Stimulated activated CD8-positive, alpha-beta memory T cell treated with anti-CD3 and anti-CD28 coated beads, Interleukin-4, amount 100 ng/mL, for 4 hours (primary cell): ENCODE measurements around the gene ZFYVE28.

Source experiments
- DNase-seq, 2 donors: peaks; one replicate each; pipeline ENCODE4 v3.0.0-alpha.2; 2020; ENCODE audit warnings: low read depth in 2 of 2, low spot score in 1 of 2

Gene ZFYVE28

GRCh38 chr4:2306773-2307410, 111.6 kb downstream of the ZFYVE28 start:
- DNase-seq, result no peak

DNA sequence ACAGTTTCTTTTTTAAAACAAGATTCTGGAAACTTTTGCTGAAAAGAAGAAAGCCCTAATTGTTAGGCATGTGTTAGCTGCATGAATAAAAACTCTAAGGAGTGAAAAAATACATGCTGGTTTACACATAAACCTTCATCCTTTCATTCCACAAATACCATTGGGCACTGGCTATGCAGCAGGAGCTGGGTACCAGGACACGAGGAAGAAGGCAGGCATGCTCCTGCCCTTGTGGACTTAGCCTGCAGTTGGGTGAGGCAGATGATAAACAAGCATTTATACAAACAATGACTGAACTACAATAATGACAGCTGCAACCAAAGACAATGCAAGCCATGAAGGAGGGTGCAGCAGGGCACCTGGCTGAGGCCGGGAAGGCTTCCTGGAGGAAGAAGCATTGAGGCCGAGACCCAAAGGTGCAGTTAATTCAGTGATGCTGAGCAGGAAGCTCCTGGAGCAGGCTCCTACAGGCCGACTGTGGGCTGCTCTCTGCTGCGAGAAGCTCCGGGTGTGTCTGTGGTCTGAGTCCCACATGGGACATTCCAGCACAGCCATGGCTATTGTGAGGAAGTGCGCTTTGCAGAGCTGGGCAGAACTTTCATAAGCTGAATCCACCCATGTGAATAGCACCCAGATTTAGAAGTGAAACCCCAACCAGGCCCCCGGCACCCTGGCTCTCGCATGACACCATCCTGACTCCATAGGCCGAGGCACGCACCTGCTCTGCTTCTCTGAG, 112.5 kb downstream of the ZFYVE28 start:
- no peak for DNase-seq

GRCh38 chr4:2304877-2305561, 113.4 kb downstream of the ZFYVE28 start:
- DNase-seq, result no peak

DNA sequence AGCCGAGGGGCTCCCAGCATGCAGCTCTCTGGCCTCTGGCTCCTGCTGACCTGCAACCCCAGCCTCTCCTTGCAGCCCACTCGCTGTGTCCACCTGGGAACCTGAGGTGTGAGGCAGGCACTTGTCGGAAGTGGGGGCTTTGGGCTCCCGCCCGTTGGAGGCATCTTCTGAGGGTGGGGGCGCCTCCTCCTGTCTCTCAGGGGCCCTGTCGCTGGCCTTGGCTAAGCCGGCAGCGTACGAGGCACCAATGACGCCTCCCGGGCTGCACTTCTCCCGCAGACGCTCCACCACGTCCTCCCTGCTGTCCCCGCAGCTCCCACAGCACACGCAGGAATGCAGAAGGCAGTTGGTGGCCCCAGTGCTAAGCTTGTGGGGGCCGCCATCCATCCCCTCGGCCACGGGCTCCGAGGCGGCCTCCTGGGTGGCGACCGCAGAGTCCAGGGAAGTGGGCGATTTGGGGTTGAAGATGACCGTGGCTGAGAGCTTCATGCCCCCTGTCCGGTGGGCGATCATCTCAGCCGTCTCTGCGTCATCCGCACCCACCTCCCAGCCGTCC, 114.0 kb downstream of the ZFYVE28 start:
- DNase-seq, result no peak

DNA sequence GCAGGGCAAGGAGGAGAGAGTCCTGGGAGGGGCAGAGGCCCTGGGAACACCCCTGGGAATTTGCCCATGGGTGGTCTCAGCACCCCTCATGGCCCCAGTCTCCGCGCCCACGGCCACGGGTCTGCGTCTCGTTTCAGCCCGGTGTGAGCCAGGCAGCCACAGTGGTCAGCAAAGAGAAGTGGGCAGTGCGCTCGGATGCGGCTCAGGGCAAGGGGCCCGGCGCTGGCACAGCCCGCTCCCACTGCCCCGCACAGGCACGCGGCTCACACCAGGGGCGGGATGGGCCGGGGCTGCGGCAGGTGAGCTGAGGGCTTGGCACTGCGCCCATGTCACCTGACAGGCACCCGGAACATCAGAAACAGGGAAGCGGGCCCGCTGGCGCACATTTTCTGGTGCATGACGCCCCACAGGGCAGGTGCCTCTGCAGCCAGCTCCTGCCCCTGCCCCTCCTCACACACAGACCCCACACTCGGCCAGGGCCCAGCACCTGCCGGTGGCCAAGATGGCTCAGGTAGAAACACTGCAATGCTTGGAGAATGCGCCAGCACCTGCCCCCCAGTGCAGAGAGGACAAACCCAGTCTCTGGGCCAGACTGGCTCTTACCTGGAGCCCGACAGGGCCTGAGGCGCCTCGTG, 114.6 kb downstream of the ZFYVE28 start:
- no peak for DNase-seq

- DNase-seq, result no peak
These were observed 115.2 kb downstream of the ZFYVE28 start for GRCh38 chr4:2303121-2303685.

GRCh38 chr4:2302387-2303119, 115.9 kb downstream of the ZFYVE28 start:
- no peak for DNase-seq

- no peak for DNase-seq
These were observed 116.6 kb downstream of the ZFYVE28 start for GRCh38 chr4:2301806-2302205.

GRCh38 chr4:2301225-2301642, 117.2 kb downstream of the ZFYVE28 start:
- no peak for DNase-seq

DNA sequence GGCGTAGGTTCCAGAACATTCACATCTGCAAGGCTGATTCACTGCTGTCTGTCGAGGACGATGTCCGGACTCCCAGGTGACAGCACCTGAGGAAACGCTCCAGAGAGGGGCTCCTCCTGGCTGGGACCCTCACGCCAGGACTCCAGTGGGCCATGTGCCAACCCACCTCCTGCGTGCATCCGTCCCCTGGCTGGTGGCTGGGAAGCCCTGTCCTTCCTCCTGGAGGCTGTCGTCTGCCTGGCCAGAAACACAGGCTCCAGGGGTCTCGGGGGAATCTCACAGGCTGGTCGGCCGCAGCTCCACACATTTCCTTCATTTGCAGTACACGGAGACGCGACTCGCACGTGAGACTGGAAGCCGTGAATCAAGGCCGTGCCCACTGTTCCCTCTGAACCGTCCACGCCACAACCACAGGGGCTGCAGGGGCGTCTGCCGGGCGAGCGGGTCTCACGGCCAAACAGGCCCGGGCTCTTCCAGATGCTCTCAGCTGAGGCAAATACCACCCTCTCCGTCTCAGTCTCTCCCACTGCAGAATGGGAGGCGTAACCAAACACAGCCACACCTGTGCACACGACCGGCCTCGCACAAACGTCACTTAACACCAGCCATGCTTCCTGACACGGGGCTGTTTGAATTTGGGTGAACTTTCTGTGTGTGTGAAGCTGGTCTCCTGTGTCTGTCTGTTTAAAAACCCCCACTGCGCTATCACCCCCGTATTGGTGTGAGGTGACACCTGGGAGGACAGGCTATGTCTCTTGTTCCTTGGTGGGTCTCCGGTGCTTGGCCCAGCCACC, 117.8 kb downstream of the ZFYVE28 start:
- DNase-seq, result no peak

- no peak for DNase-seq
These were observed 118.7 kb downstream of the ZFYVE28 start for GRCh38 chr4:2299794-2300193.

GRCh38 chr4:2298532-2298991, 119.9 kb downstream of the ZFYVE28 start:
- no peak for DNase-seq

DNA sequence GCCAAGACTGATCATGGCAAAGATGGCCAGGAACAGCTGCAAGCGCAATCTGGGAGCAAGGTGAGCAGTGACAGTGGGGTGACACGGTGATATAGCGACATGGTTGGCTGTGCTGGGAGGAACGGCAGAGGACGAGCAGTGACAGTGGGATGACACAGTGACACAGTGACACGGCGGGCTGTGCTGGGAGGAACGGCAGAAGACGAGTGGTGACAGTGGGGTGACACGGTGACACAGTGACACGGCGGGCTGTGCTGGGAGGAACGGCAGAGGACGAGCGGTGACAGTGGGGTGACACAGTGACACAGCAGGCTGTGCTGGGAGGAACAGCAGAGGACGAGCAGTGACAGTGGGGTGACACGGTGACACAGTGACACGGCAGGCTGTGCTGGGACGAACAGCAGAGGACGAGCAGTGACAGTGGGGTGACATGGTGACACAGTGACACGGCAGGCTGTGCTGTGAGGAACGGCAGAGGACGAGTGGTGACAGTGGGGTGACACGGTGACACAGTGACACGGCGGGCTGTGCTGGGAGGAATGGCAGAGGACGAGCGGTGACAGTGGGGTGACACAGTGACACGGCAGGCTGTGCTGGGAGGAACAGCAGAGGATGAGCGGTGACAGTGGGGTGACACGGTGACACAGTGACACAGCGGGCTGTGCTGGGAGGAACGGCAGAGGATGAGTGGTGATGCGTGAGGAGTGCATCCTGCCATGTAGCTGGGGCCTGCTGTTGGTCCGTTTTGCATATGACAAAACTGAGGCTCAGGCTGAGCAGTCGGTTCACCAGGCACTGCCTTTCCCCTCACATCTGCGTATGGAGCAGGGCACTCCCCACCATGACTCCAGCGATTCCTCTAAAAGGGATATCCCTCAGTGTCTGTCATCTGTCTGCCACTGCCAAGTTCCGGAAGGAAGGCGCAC, 120.6 kb downstream of the ZFYVE28 start:
- no peak for DNase-seq

DNA sequence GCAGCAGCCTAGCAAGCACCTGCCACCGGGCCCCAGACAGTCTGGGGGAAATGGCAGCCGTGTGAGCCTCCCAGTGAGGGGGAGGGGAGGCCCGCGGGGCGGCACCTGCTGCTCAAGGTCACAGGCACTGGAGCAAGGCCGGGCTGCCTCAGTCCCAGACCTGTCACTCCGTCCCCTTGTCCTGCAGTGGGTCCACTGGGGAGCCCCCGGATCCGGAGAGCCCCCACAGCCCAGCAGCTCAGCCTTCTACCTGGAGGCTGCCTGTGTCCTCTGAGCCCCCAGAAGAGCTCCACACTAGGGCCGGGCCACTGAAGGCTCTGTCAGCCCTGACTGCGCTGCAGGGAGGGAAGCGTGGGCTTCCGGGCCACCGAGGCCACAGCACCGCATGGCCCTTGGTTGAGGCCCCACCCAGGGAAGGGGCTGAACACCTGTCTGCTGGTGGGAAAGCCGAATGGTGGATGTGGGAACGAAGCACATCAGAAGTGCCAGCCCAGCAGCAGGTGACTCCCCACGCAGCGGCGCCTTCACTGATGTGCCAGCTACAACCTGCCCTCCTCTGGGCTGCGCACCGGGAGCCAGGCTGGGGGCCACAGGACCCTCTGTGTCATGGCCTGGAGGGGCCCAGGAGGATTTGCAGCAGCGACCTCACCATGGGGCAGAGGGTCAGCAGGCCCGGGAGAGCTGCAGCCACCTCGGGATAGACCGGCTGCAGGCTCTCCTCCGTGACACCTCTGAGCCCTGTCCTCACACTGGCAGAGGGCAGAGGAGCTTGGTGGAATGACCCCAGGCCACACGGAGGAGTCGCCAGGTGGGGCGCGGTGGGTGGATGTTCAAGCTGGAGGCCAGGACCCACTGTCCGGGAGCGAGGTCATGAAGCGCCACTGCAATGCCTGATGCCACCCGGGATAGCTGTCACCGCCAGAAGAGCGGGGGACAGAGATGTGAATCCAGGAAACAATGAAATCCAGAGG, 121.5 kb downstream of the ZFYVE28 start:
- no peak for DNase-seq

GRCh38 chr4:2295900-2296442, 122.5 kb downstream of the ZFYVE28 start:
- DNase-seq, result no peak

GRCh38 chr4:2295500-2295899, 122.9 kb downstream of the ZFYVE28 start:
- DNase-seq, result no peak

DNA sequence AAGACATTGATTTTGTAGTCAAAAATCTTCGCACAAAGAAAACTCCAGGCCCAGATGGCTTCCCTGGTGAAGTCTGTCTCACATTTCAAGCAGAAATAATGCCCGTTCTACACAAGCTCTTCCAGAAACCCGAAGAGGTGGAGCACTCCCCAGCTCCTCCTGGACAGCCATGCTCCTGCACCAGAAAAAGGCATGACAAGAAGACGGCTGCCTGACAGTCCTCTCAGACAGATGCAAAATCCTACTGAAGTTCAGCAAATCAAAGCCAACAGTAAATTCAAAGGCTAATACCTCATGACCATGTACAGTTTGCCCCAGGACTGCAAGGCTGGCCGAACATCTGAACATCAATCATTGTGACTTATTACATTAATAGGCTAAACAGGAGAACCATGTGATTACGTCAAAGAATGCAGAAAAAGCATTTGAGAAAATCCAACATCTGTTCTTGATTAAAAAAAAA, 125.8 kb downstream of the ZFYVE28 start:
- DNase-seq, result no peak
